UCSD-AML1 (cell line): ENCODE data around the gene BTG1.
"Not testable (repeated sequence)": the region's sequence is repeated elsewhere in the genome, so short reads cannot be mapped to it uniquely, and the experiment has no call there.

Experiments used
- DNase-seq: peaks from one replicate; lab custom pipeline; 2025; ENCODE audit not compliant: unreplicated experiment; lab: John Stamatoyannopoulos, UW

The BTG1 gene

DNA sequence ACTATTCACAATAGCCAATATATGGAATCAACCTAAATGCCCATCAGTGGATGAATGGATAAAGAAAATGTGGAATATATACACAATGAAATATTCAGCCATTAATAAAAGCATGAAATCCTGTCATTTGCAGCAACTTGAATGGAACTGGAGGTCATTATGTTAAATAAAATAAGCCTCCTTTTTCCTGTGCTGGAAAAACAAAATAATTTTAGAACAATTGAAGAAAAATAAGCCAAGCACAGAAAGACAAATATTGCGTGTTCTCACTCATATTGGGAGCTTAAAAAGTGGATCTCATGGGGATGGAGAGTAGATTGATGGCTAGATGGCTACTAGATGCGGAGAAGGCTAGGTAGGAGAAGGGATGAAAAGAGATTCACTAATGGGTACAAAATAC lies 6.3 kb upstream of the BTG1 start:
- no peak for DNase-seq

DNA sequence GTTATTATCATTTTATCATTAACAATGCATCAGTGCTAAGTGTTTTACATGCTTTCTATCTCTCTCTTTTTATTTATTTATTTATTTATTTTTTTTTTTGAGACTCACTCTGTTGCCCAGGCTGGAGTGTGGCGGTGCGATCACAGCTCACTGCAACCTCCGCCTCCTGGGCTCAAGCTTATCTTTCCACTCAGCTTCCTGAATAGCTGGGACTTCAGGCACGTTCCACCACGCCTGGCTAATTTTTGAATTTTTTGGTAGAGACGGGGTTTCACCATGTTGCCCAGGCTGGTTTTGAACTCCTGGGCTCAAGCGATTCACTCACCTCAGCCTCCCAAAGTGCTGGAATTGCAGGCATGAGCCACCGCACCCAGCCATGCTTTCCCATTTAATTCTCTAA lies 3.9 kb upstream of the BTG1 start:
- DNase-seq = no peak

DNA sequence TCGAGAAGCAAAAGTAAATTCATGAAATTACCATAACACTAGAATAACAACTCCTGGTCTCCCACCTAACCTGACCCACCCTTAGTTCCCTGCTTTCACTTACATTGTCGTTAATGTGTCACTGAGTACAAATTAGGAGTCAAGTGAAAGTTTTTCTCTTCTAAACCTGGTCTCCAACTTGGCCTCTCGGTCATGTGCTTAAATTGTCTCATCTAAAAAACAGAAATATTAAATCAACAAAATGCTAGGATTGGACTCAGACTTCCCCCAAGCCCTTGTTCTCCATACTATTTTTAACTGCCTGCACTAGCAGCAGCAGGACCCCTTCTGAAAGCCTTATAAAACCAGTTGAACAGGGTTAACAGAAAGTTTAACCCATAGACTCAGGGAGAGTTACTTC lies 1.8 kb upstream of the BTG1 start:
- no peak for DNase-seq

DNA sequence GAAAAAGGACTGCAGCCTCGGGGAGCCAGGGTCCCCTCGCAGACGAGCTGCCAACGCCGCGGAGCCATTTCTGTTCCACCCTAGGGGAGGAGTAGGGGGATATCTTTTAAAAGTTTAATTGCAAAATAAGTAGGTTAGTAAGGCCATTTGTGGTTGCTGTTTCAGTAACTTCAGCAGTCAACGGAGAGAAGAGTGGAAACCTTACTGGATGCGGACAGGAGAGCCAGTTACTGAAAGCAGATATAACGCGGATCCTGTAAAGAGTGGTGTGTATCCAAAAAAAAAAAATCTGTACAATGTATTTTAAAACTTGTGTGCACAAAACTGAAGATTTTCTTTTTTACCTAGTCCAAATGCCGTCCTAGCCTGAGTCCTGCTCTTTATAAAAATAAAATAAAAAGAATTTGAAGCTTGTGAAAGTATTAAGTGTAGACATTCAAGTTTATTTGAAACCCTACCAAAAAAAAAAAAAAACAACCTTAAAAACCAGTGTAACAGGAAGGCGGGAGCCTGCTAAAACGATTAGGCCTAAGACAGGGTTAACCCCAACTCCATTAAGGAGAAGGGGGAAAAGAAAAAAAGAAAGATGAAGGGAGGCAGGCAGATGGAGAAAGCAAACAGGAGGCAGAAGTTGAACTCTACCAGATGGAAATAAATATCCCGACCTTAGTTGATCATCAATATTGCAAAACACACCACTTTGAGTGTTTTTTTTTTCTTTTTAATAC lies 1.0 kb upstream of the BTG1 start:
- DNase-seq = no peak

GRCh38 chr12:92145481-92145730 lies 240 bp downstream of the BTG1 start:
- DNase-seq = no peak

- peak; percentile 67 for DNase-seq
These were observed 790 bp downstream of the BTG1 start for GRCh38 chr12:92144631-92145480.

- peak; percentile 54 for DNase-seq
These were observed 1.7 kb downstream of the BTG1 start for GRCh38 chr12:92143686-92144630.

- no peak for DNase-seq
These were observed 2.4 kb downstream of the BTG1 start for GRCh38 chr12:92143258-92143657.

DNA sequence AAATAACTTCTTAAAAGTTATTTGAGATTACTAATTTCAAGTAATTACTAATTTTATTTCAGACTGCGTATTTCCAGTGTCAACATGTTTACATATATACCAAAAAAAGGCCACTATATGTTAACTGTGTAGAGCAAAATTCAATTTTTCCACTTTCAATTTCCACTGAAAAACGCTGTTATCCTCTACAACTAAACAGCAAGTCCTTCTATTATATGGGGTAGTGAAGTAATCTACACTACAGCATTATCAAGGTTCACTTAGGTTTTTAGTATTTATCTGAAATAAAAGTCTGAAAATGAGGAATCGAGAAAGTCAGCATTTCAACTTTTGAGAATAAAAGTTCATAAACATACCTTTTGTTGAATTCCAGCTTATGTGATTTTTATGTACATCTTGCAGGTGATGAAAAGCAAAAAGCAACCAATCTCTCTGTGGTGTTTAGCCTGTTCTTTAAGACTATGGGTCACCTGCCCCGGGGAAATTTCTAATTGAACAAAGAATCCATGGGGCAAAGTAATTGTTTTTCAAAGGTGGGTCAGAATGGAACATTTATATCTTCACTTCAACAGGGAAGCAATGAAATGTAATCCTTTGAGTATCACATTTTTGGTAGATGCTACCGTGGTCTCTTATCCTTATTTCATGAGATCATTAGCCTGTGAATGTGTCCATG lies 3.3 kb downstream of the BTG1 start:
- DNase-seq = no peak

GRCh38 chr12:92141591-92142121 lies 4.0 kb downstream of the BTG1 start:
- DNase-seq = no peak

DNA sequence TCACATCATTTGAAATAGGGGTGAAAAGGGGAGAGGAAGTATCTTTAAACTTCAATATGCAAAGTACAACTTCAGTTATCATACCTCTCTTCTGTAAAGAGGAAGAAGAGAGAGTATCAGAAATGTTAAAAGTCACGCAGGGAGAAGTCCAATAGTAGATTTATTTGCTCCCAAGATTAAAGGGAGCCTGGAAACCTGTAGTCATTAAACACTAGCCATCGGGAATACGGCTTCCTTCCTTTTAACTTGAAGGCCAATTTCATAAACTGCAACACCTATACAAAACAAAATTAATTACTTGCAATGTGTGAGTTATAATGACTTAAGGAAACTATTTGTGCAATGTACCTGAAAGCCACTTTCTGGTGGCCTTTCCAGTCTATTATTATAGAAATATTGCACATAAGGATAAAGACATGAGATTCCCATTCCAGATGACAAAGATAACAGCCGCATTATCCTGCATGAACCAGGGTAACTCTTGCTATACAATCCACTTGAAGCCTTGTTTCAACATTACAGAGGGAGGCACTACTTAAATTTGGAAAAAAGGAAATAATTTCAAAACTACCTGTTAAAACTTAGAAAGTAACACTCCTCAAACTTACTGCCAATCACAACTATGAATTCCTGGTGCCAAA lies 4.6 kb downstream of the BTG1 start:
- no peak for DNase-seq

DNA sequence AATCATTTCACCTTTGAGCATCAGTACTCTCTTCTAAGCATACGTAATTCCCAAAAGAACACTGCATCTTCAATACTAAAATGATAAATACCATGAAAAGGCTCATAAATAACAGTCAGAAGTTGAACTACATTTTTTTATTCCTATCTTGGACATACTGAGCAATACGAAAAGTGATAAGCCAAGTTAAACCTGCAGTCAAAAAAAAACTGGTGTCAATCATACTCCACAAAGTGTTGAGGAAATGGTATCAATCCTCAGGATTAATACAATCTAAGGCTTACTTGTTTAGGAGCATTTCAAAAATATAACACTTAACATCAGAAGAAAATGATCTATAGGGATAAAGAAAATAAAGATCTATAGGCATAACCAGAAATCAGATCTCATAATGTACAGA lies 5.5 kb downstream of the BTG1 start:
- DNase-seq = no peak

DNA sequence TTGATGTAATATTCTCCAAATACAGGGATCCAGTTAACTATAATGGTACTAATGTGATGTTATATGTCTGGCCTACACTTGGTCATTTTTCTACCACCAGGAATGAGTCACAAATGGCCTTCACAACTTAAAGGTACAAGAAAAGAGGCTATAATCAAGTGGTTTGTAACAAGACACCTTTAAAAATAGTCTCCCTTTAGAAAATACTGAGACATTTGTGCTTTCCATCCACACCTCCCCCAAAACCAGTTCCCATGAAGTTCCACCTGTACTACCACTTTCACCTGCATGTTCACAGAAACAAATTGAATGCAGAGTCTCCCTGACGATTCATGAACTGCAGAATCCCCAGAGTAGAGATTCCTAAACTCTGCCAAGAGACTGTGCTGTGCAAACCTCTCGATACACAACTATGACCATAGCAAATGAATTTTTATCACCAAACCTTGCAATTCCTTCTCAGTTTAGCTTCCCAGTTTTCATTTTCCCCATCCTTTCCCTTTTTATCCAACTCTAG lies 6.0 kb downstream of the BTG1 start:
- no peak for DNase-seq

- DNase-seq = no peak
These were observed 7.0 kb downstream of the BTG1 start for GRCh38 chr12:92138626-92139025.

- DNase-seq = no peak
These were observed 7.5 kb downstream of the BTG1 start for GRCh38 chr12:92138144-92138543.

- DNase-seq = no peak
These were observed 8.5 kb downstream of the BTG1 start for GRCh38 chr12:92136965-92137721.

DNA sequence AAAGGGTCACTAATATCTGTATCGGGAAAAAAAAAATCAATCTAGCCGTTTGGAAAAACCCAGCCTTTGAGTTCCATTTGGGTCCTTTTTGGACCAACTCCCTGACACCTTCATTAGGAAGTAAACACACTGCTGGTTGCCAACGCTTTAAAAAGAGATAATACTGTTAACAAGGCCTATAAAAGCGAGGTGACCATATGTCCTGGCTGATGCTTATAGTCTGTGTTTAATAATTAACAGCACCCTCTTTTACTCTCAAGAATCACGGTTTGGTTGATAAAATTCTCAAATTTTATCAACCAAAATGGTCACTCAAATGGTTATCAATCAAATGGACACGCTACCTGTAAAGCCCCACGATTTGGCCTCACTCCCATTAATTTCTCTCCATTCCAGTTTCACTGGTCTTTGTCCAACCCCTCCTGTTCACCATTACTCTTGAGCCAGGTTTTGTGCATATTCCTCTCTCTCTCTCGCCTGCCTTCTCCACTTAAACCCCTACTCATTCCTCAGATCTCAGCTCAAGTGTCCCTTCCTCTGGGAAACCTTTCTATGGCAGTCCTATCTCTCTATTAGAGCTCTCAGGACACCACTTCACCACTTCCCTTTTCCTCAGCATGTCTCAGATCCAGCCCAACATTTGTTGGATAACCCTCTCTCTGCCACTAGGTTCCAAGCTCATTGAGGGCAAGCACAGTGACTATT lies 9.5 kb downstream of the BTG1 start:
- DNase-seq = no peak

- DNase-seq = not testable (repeated sequence)
These were observed 10.1 kb downstream of the BTG1 start for GRCh38 chr12:92135541-92135940.
